Measurements from ENCODE around the gene RICTOR.

RICTOR gene

GRCh38 chr5:39074017-39074814 lies at the start of gene RICTOR:
Gene RICTOR (minus strand): TSS chr5:39074399. CDS start chr5:39074377, 22 bp downstream.
- Histone ChIP-seq H3K9me3 (ENCODE audit: control insufficient read depth, low read length) (no peaks in the 10 kb centered on the region), H3K4me2 (ENCODE audit: low read length) (peak within 1 kb of the TSS; percentile 94), H3K36me3 (ENCODE audit: control insufficient read depth, insufficient read depth, low read length) (no peaks in the 10 kb centered on the region), H3K79me2 (peaks cover 21% of the 10 kb centered on the region), H3K27me3 (ENCODE audit: control insufficient read depth, insufficient read depth, low read length) (no peaks in the 10 kb centered on the region), H3K4me3 (ENCODE audit: low read depth, low read length) (peak within 1 kb of the TSS; percentile 97), H3K9ac (peak within 1 kb of the TSS; percentile 98), H3K4me1 (no peaks in the 10 kb centered on the region), H3K27ac (peak within 1 kb of the TSS; percentile 96), H2AFZ (peak within 1 kb of the TSS; percentile 98)
- no peak for TF ChIP-seq CTCF (IDR thresholded peaks at IDR 0.05)

GRCh38 chr5:39121922-39122321 lies 47.7 kb upstream of the RICTOR start:
- Histone ChIP-seq H3K36me3 (ENCODE audit: control insufficient read depth, insufficient read depth, low read length) (no peaks in the 10 kb centered on the region), H3K4me3 (ENCODE audit: low read depth, low read length) (no peak overlapping the region), H2AFZ (no peak overlapping the region)

GRCh38 chr5:39121315-39121714 lies 47.1 kb upstream of the RICTOR start:
- Histone ChIP-seq H3K79me2 (no peaks in the 10 kb centered on the region), H3K36me3 (ENCODE audit: control insufficient read depth, insufficient read depth, low read length) (no peaks in the 10 kb centered on the region), H3K4me2 (ENCODE audit: low read length) (no peak overlapping the region)

More at GRCh38 chr5:39121922-39122321, 47.7 kb upstream of the RICTOR start:
- Histone ChIP-seq H3K79me2 (no peaks in the 10 kb centered on the region), H3K27ac (no peak overlapping the region), H3K27me3 (ENCODE audit: control insufficient read depth, insufficient read depth, low read length) (no peaks in the 10 kb centered on the region), H3K9ac (no peak overlapping the region), H3K4me2 (ENCODE audit: low read length) (no peak overlapping the region), H3K9me3 (ENCODE audit: control insufficient read depth, low read length) (no peaks in the 10 kb centered on the region), H3K4me1 (no peaks in the 10 kb centered on the region)
- no peak for TF ChIP-seq CTCF (IDR thresholded peaks at IDR 0.05)

GRCh38 chr5:39120052-39120420 lies 45.8 kb upstream of the RICTOR start:
- H3K4me1 ChIP-seq, result no peaks in the 10 kb centered on the region
- H3K79me2 ChIP-seq, result no peaks in the 10 kb centered on the region
- H3K4me3 ChIP-seq (ENCODE audit: low read depth, low read length), result no peak overlapping the region
- no peak for TF ChIP-seq CTCF (IDR thresholded peaks at IDR 0.05)
- H3K4me2 ChIP-seq (ENCODE audit: low read length), result no peak overlapping the region
- no peaks in the 10 kb centered on the region for H3K27me3 ChIP-seq (ENCODE audit: control insufficient read depth, insufficient read depth, low read length)
- no peaks in the 10 kb centered on the region for H3K9me3 ChIP-seq (ENCODE audit: control insufficient read depth, low read length)
- H3K9ac ChIP-seq, result no peak overlapping the region
- no peak overlapping the region for H3K27ac ChIP-seq
- H2AFZ ChIP-seq, result no peak overlapping the region
- H3K36me3 ChIP-seq (ENCODE audit: control insufficient read depth, insufficient read depth, low read length), result no peaks in the 10 kb centered on the region

More at GRCh38 chr5:39121315-39121714, 47.1 kb upstream of the RICTOR start:
- Histone ChIP-seq H3K27ac (no peak overlapping the region), H3K9me3 (ENCODE audit: control insufficient read depth, low read length) (no peaks in the 10 kb centered on the region), H3K4me3 (ENCODE audit: low read depth, low read length) (no peak overlapping the region), H3K9ac (no peak overlapping the region), H3K4me1 (no peaks in the 10 kb centered on the region), H3K27me3 (ENCODE audit: control insufficient read depth, insufficient read depth, low read length) (no peaks in the 10 kb centered on the region), H2AFZ (no peak overlapping the region)
- no peak for TF ChIP-seq CTCF (IDR thresholded peaks at IDR 0.05)
